PFSK-1 (cell line): ENCODE data around the gene PHACTR4.

Experiments used
- FOXP2 ChIP-seq: optimal IDR thresholded peaks from 2 replicates; pipeline ENCODE3; 2011; ENCODE audit warnings: borderline replicate concordance, control low read depth, inconsistent platforms; ENCODE audit not compliant: insufficient read depth; ENCODE audit errors: extremely low read length, extremely low read depth
- POLR2AphosphoS5 ChIP-seq: IDR thresholded peaks from 2 replicates; pipeline ENCODE4 v1.6.1; 2012; ENCODE audit warnings: low read depth, mild to moderate bottlenecking, control low read depth, low read length, moderate library complexity
- REST ChIP-seq, 2 experiments: IDR thresholded peaks; 2 replicates each; pipeline versions ENCODE4 v1.6.1 to v1.8.0; 2011 to 2012; ENCODE audit warnings: low read depth in 2 of 2, low read length in 2 of 2, control low read depth in 1 of 2, inconsistent platforms in 1 of 2, mild to moderate bottlenecking in 1 of 2, moderate library complexity in 1 of 2; ENCODE audit not compliant: insufficient read depth in 1 of 2
- SIN3A ChIP-seq: IDR thresholded peaks from 2 replicates; pipeline ENCODE4 v1.6.1; 2012; ENCODE audit warnings: mild to moderate bottlenecking, low read length, moderate library complexity, borderline replicate concordance; ENCODE audit not compliant: insufficient read depth
- TAF1 ChIP-seq: IDR thresholded peaks from 2 replicates; pipeline ENCODE4 v1.6.1; 2012; ENCODE audit warnings: low read length, control low read depth, borderline replicate concordance; ENCODE audit not compliant: insufficient read depth

PHACTR4 gene

DNA sequence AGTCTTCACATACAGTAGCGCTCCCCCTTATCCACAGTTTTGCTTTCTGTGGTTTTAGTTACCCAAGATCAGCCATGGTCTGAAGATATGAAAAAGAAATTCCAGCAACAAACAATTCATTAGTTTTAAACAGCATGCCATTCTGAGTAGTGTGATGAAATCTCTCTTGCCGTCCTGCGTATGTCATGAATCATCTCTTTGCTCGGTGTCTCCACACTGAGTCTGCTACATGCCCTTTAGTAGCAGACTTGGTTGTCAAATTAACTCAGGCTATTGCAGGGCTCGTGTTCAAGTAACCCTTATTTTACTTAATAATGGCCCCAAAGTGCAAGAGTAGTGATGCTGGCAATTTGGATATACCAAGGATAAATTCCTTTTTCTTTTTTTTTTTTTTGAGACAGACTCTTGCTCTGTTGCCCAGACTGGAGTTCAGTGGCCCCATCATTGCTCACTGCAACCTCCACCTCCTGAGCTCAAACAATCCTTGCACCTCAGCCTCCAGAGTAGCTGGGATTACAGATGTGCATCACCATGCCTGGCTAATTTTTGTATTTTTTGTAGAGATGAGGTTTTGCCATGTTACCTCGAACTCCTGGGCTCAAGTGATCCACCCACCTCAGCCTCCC, 22.6 kb downstream of the PHACTR4 start:
- TF ChIP-seq TAF1 (no peak), REST (IDR thresholded peaks at IDR 0.05; ENCODE audit: insufficient read depth in 1 of 2, low read depth in 2 of 2, low read length in 2 of 2) (no peak), SIN3A (no peak), POLR2AphosphoS5 (no peak), FOXP2 (no peak)

DNA sequence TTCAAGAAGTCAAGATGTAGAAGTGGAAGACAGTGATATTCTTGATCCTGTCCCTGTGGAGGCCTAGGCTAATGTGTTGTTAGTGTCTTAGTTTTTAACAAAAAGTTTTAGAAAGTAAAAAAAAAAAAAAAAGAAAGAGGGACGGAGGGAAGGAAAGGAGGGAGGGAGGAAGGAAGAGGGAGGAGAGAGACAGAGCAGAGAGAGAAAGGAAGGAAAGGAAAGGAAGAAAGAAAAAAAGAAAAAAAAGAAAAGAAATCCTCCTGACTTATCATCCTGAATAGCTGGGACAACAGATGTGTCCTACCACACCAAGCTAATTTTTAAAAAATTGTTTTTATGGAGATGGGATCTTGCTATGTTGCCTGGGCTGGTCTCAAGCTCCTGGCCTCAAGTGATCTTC, 24.6 kb downstream of the PHACTR4 start:
- TF ChIP-seq REST (IDR thresholded peaks at IDR 0.05; ENCODE audit: insufficient read depth in 1 of 2, low read depth in 2 of 2, low read length in 2 of 2) (no peak), POLR2AphosphoS5 (no peak), FOXP2 (no peak), SIN3A (no peak), TAF1 (no peak)

DNA sequence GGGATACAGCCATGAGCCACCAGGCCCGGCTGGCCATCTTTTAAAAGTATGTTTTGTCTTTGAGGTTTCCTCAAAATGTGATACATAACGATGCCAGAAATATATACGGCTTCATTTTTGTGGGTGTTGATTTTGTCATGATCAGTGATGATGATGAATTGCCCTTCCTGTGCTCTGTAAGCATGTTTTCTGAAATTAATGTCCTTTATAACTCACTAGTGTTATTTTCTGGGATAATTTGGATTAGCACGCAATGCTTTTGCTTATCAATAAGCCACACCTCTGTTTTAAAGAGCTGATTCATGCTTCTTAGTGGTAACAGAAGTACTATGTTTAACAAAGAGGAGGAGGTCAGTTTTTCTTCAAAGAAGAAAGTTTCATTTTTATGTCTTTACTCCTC, 25.6 kb downstream of the PHACTR4 start:
- TF ChIP-seq SIN3A, result no peak
- no peak for TF ChIP-seq REST (IDR thresholded peaks at IDR 0.05; ENCODE audit: insufficient read depth in 1 of 2, low read depth in 2 of 2, low read length in 2 of 2)
- TF ChIP-seq POLR2AphosphoS5, result no peak
- no peak for TF ChIP-seq FOXP2
- TF ChIP-seq TAF1, result no peak

DNA sequence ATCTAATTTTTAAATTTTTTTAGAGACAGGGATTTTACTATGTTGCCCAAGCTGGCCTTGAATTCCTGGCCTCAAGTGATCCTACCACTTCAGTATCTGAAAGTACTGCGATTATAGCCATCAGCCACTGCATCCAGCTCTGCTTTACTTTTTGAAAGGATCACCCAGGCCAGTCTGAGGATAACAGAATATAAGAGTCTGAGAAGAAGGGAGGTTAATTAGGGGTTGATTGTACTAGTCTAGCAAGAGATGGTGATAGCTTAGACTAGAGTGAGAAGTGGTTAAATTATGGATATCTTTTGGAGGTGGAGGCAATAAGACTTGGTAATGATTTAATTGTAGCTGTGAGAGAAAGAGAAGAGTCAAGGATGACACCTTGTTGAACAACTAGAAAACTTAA, 32.2 kb downstream of the PHACTR4 start:
- TF ChIP-seq TAF1, result no peak
- TF ChIP-seq FOXP2, result no peak
- TF ChIP-seq POLR2AphosphoS5, result no peak
- TF ChIP-seq SIN3A, result no peak
- no peak for TF ChIP-seq REST (IDR thresholded peaks at IDR 0.05; ENCODE audit: insufficient read depth in 1 of 2, low read depth in 2 of 2, low read length in 2 of 2)
